Esophagus muscularis mucosa (tissue), 4 donors: ENCODE data around the gene UBA52. TPM values are rescaled to one million over a fixed set of nuclear protein-coding genes. Genes with fewer than 3 reads are reported as not detected.

Experiments used
- DNase-seq: peaks from one replicate; pipeline ENCODE4 v3.0.0-alpha.2; 2017; ENCODE audit errors: extremely low spot score
- H3K27ac ChIP-seq, 4 donors: fragments of 200-600 bp; sonication (generic); replicated peaks in 1 of 4; 1 replicate in 3 of 4; 2 replicates in 1 of 4; pipeline ENCODE4 v1.5.1; 2016 to 2019; ENCODE audit warnings: mild to moderate bottlenecking in 1 of 4
- H3K27me3 ChIP-seq, 4 donors: fragments of 200-600 bp; sonication (generic); one replicate each; pipeline versions ENCODE4 v1.5.1 to v1.6.0; 2016 to 2019
- H3K36me3 ChIP-seq, 4 donors: fragments of 200-600 bp; sonication (generic); one replicate each; pipeline ENCODE4 v1.5.1; 2016 to 2019
- H3K4me1 ChIP-seq, 4 donors: fragments of 200-600 bp; sonication (generic); one replicate each; pipeline ENCODE4 v1.5.1; 2016 to 2019
- H3K4me3 ChIP-seq, 4 donors: fragments of 200-600 bp; sonication (generic); 1 replicate in 2 of 4; 2 replicates in 2 of 4; pipeline ENCODE4 v1.5.1; 2016 to 2019; ENCODE audit warnings: mild to moderate bottlenecking in 4 of 4, moderate library complexity in 1 of 4
- H3K9me3 ChIP-seq, 4 donors: fragments of 200-600 bp; sonication (generic); 1 replicate in 3 of 4; 2 replicates in 1 of 4; pipeline ENCODE4 v1.5.1; 2016 to 2019
- CTCF ChIP-seq, 3 experiments: fragments of 200-600 bp in 2 of 3; fragments of 450-650 bp in 1 of 3; sonication (generic) in 2 of 3; IDR thresholded peaks; one replicate each; pipeline ENCODE4 v1.5.1; 2017 to 2019; ENCODE audit warnings: antibody characterized with exemption in 3 of 3, mild to moderate bottlenecking in 2 of 3, moderate library complexity in 1 of 3
- EP300 ChIP-seq: sonication (generic); formaldehyde crosslinking; IDR thresholded peaks from one replicate; pipeline ENCODE4 v1.6.1; 2017; ENCODE audit warnings: antibody characterized with exemption
- POLR2A ChIP-seq: fragments of 450-650 bp; IDR thresholded peaks from one replicate; pipeline ENCODE4 v1.6.1; 2017; ENCODE audit warnings: antibody characterized with exemption, moderate library complexity, mild to moderate bottlenecking, low read depth
- POLR2AphosphoS5 ChIP-seq, 2 donors: sonication (generic); formaldehyde crosslinking; IDR thresholded peaks; one replicate each; pipeline ENCODE4 v1.6.1; 2017; ENCODE audit warnings: antibody characterized with exemption in 2 of 2
- WGBS: methylation state at CpG from one replicate; pipeline ENCODE4 v1.1.5; 2018; 5-methylcytosine and 5-hydroxymethylcytosine counted together
- intact Hi-C: fragments of 100-400 bp; cut with DNase I; formaldehyde crosslinking; loops from one replicate; pipeline ENCODE4 v1.15.1; 2023
- total RNA-seq, 4 donors: library from RNA; depleted of rRNA; stranded (reverse); fragments of >200 nt; gene quantifications; one replicate each; pipeline versions ENCODE4 v1.1.0 to v1.2.1, GENCODE V29; 2016

UBA52 gene
- total RNA-seq, 4 donors from 2014 or later, result 560 to 800 (median 665) TPM

- H3K4me1 ChIP-seq, result peaks cover 0 to 11% (median 11%) of the 10 kb centered on the region in 4 donors
- DNase-seq, result no peak
- H3K27ac ChIP-seq, result no peak overlapping the region
- no peak overlapping the region for H3K4me3 ChIP-seq
- peaks cover 3 to 10% (median 5%) of the 10 kb centered on the region in 4 donors for H3K36me3 ChIP-seq
- H3K27me3 ChIP-seq, result no peaks in the 10 kb centered on the region
- WGBS, result 90% methylated on average over 9 of the region's 9 CpGs
- H3K9me3 ChIP-seq, result no peaks in the 10 kb centered on the region
- intact Hi-C loops, result no loop called here
- TF ChIP-seq POLR2AphosphoS5 (IDR thresholded peaks at IDR 0.05) (no peak), POLR2A (no peak), EP300 (no peak), CTCF (IDR thresholded peaks at IDR 0.05) (no peak)
Measured at GRCh38 chr19:18526316-18526715, 45.3 kb upstream of the UBA52 start.

GRCh38 chr19:18529782-18530181 lies 41.9 kb upstream of the UBA52 start:
- Histone ChIP-seq H3K36me3 (peaks cover 18 to 44% (median 37%) of the 10 kb centered on the region in 4 donors), H3K27me3 (no peaks in the 10 kb centered on the region), H3K4me1 (peaks cover 0 to 8% (median 6%) of the 10 kb centered on the region in 4 donors), H3K9me3 (no peaks in the 10 kb centered on the region), H3K27ac (no peak overlapping the region), H3K4me3 (no peak overlapping the region)
- intact Hi-C loops, result no loop called here
- DNase-seq, result no peak
- 75% methylated on average over 6 of the region's 7 CpGs for WGBS
- TF ChIP-seq POLR2AphosphoS5 (IDR thresholded peaks at IDR 0.05), result peak in 1 of 2 donors; percentile 28
- no peak for TF ChIP-seq EP300

GRCh38 chr19:18531485-18531884 lies 40.2 kb upstream of the UBA52 start:
- peaks cover 21 to 60% (median 54%) of the 10 kb centered on the region in 4 donors for H3K36me3 ChIP-seq
- H3K4me3 ChIP-seq, result no peak overlapping the region
- 85% methylated on average over 6 of the region's 9 CpGs for WGBS
- no peaks in the 10 kb centered on the region for H3K9me3 ChIP-seq
- no peaks in the 10 kb centered on the region for H3K27me3 ChIP-seq
- TF ChIP-seq POLR2AphosphoS5 (IDR thresholded peaks at IDR 0.05), result no peak
- TF ChIP-seq EP300, result no peak
- TF ChIP-seq POLR2A, result no peak
- TF ChIP-seq CTCF (IDR thresholded peaks at IDR 0.05), result no peak
- DNase-seq, result no peak
- intact Hi-C loops, result no loop called here
- peaks cover 0 to 8% (median 6%) of the 10 kb centered on the region in 4 donors for H3K4me1 ChIP-seq
- H3K27ac ChIP-seq, result no peak overlapping the region

GRCh38 chr19:18532168-18532890 lies 39.3 kb upstream of the UBA52 start:
- H3K36me3 ChIP-seq, result peaks cover 28 to 68% (median 63%) of the 10 kb centered on the region in 4 donors
- intact Hi-C loops, result no loop called here
- WGBS, result 96% methylated on average over 22 of the region's 22 CpGs

More at GRCh38 chr19:18532168-18532890, 39.3 kb upstream of the UBA52 start:
- H3K9me3 ChIP-seq, result no peaks in the 10 kb centered on the region
- no peak for DNase-seq
- no peak overlapping the region for H3K27ac ChIP-seq
- no peaks in the 10 kb centered on the region for H3K27me3 ChIP-seq
- no peak overlapping the region for H3K4me3 ChIP-seq
- no peak for TF ChIP-seq EP300
- TF ChIP-seq CTCF (IDR thresholded peaks at IDR 0.05), result no peak
- no peak for TF ChIP-seq POLR2A
- no peak for TF ChIP-seq POLR2AphosphoS5 (IDR thresholded peaks at IDR 0.05)
- peaks cover 0 to 8% (median 6%) of the 10 kb centered on the region in 4 donors for H3K4me1 ChIP-seq
